ENCODE measurements around the gene TTBK1.
A peak's percentile ranks its signal among the peaks of the same experiment; 100 is the strongest.

TTBK1 gene

DNA sequence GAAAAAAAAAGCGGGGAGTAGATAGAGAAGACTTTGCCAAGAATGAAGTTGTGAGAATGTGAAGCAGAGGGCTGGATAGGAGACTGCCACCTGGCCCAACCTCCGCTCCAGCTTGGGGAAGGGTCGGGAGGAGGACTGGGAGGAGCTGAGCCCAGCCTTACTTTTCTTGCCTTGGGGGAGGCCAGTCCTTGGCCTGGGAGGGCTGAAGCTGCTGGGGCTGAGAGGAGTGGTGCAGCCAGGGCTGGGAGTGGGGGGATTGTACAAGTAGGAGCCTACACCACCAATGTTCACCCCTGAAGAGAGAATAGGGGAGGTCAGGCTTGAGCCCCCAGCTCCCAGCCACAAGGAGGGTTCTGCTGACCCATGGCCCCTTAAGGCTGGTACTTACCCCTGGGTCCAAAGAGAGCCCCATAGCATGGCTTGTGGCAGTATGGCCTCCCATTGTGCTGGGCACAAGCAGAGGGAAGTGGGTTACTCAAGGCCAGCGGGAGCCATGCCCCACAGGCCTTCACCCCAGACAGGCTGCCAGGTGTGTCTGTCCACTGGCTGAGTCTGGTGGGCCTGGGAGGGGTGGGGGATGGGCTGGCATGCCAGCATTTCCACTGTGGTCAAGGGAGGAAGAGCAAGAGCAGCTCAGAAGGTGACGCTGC is 64.3 kb downstream of the TTBK1 start:
- no peak for DNase-seq

DNA sequence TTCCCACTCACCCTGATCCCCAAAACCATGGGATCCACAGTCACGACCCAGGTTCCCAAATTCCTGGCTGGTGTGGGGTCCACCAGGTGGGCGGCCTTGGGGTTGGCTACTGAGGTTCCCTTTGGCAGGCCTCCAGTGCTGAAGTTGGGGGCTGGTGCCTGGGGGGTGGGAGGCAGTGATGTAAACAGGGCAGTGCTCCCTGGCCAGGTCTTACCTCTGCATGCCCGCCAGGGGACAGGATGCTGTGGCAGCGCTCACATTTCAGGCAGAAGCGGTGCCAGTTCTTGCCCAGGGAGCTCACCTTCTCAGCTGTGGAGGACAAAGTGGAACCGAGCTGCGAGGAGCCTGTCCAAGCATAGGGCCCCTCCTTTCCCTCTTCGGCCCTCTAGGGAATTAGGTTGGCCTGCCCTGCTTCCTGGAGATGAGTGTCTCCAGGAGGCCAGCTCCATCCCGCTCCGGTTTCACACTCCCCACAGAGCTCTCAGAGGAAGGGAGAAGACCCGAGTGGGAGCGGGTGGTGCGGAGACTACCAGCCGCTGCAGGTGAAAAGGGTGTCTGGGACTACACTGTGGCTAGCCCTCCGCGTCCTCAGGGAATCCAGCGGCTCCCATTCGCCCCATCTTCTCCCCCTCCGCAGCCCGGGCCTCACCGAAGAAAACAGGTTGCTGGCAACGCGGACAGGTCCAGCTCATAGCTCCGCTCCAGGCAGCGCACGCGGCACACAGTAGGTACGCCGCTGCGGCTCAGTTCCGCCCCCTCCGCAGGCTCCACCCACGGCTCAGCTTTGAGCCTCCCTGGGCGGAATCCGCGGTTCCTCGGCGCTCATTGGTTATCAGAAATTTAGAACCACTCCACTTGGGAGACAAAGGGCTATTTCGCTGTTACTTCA is 65.1 kb downstream of the TTBK1 start, which contains the start of gene CRIP3:
CRIP3 (minus strand) TSS at position 726 of the 889 bp plus-strand sequence; CDS start at position 692, 34 bp downstream.
- DNase-seq, result peak; percentile 56 to 69

DNA sequence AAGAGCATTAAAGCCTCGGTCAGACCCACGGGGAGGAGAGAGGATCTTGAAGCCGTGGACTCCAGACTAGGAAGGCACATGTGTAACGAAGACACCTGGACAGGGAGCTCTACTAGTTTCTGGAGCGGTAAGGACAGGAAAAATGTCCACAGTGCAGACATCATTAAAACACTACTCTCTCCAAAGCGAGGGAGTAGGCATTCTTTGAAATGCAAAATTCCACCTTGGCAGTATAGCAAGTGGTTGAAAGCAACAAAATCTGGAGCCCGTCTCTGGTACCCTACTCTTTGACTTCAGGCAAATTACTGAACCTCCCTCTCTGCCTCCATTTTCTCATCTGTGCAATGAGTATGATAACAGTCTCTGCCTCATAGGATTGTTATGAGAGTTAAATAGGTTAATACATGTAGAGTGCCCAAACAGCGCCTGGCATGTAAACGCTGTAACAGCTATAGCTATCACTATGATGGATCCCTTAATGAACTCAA is 65.8 kb downstream of the TTBK1 start:
- no peak for DNase-seq

DNA sequence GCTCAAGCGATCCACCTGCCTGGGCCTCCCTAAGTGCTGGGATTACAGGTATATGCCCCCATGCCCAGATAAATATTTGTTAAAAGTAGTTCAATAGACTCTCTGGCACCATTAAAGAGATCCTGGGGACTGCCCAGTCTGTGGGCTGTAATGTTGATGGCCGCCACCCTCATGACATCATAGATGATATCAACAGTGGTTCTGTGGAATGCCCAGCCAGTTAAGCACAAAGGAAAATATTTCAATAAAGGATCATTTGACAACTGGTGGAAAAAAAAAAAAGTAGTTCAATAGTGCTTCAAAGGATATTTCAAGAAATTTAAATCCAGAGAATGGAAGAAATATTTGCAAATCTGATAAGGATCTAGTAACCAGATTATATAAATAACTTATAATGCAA is 66.9 kb downstream of the TTBK1 start:
- DNase-seq, result no peak

DNA sequence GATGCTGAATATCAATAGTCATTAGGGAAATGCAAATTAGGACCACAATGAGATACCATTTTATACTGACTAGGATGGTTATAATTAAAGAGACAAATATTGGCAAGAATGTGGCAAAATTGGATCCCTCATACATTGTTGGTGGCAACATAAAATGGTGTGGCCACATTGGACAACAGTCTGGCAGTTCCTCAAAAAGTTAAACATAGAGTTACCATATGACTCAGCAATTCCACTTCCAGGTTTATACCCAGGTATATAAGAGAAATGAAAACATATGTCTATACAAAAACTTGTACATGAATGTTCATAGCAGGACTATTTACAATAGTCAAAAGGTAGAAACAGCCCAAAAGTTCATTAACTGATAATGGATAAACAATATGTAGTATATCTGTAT is 67.3 kb downstream of the TTBK1 start:
- no peak for DNase-seq

DNA sequence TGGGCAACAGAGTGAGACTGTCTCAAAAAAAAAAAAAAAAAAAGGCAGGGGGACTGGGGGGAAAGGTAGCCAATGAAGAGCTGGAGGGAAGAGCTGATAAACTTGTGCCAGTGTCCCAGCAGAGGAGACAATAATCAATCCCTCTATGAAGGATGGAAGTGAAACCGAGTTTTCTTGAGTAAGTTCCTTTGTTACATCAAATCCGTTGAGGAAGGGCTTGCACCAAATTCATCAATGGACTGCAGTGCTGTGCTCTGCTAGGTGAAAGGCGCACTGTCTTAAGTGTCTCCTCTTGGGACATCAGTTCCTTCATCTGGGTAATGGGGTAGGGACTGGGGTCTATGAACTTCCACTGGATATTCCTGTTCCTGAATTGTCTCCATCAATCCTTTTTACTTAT is 68.4 kb downstream of the TTBK1 start:
- no peak for DNase-seq

DNA sequence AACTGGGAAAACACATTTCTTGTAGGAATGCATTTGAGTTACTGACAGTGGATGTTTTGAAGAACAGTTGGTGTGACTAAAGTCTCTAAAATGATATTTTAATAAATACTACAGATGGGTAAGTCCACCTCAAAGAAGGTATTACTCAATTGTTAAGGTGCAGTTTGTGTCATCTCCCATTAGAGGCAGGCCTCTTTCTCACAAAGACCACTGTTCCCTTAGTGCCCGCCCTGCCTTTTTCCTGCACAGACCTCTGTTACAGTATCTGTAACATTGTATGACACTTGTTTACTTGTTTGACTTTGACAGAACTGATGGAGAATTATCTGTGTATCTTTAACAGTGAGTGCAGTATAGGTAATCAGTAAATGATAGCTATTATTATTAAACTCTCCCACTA is 70.5 kb downstream of the TTBK1 start:
- no peak for DNase-seq

DNA sequence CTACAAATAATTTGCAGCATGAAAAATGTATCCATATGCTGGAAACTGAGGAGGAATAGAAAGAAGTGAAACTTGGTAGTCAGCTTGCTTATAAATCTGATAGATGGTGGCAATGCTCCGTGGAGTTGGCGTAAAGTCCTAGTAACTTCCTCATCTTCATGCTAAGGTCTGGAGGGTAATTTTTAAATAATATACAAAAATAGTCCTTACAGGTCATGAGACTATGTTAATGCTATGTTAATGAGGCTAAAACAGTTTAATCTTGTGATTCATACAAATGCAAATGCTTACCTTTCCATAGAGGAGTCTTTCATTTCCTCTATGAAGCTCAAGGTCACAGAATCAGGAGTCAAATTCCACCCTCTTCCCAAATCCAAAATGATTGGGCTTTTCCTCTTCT is 74.7 kb downstream of the TTBK1 start:
- no peak for DNase-seq

DNA sequence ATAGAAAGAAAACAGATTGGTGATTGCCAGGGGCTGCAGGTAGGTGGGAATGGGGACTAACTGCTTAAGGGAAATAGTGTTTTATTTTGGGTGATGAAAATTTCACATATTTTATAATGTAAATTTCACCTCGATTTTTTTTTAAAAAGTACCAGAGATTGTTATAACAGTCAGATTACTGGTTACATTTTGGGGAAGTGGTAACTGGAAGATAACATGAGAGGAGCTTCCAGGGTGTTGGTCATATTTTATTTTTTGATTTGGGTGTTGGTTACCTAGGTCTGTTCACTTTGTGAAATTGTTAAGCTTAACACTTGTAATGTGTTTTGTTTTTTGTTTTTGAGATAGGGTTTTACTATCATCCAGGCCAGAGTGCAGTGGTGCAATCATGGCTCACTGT is 82.6 kb downstream of the TTBK1 start:
- DNase-seq, result no peak

DNA sequence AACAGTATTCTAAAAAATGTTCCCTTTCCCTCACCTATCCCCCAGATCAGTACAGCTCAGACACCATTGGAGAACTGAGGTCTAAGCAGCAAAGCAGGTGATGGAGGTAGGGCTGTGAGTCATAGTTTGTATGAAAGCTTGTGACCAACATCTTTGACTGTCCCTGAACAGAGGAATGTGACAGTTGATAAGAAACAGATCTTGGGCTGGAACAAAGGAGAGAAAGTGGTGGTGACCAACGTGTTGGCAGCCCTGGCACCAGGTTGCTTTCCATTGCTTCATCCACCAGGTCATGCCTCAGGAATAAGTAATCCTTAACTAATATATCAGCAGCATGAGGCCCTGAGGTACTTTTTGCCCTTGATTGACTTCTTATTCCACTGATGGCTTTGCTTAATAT is 85.2 kb downstream of the TTBK1 start:
- DNase-seq, result no peak

DNA sequence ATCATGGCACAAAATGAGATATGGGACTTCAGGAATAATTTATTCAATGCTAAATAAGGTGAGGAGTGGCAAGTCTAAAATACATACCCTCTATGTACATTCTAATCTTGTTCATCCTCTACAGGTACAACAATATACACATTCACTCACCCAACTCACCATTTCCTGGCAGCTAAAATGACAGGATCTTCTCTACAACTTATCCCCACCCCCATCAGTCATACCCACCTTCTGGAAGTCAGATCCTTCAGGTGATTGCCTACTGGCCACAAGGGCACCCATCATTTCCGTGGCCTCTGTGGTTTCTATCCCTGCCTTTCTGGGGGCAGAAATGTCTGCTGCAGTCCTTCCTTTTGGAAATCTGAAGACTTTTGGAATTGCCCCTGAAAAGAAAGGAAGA is 88.2 kb downstream of the TTBK1 start:
- peak in 1 of 2 experiments; percentile 4 for DNase-seq

DNA sequence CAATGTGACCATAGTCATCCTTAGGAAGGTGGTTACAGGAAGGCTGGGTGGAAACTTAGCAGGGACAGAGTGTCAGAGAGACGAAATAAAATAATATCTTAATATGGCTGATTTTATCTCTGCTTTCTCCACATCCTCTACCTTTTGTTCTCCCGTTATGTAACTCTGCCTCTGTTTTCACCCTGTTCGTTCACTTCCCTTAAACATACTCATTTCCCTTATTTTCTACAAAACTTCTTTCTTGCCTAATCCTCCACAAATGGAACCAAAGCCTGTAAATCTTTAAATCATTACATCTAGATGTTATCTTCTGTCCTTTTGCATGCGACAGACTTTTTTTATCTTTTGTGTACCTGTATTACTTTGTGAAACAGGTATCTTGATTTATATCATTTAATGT is 88.6 kb downstream of the TTBK1 start:
- DNase-seq, result no peak

DNA sequence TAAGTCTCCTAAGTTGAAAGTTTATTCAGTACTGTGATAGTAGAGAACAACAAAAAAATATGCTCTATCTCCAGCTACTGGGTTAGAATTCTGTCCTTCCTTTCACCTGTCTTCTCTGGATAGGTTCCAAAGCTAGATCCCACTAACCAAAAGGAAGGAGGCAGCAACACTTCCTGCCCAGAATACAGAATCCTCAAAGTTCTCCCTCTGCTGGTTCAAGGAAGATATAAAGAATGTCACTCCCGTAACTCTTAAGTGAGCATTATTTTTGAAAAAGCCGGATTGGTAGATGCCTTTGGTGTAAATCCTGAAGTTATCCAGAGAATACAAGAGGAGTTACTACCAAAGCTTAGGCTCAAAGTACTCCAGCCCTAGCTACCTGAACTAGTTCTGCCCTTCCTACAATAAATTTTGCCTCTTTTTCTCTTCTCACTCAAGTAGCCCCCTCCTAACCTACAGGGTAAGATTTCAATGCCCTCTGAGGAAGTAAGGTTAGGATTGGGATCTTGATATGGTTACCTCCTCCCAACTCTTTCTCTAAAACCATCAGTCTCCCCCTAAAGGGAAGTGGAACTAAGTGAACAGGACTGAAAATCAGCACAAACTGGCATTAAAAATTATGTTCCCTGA is 91.3 kb downstream of the TTBK1 start:
- DNase-seq, result no peak

DNA sequence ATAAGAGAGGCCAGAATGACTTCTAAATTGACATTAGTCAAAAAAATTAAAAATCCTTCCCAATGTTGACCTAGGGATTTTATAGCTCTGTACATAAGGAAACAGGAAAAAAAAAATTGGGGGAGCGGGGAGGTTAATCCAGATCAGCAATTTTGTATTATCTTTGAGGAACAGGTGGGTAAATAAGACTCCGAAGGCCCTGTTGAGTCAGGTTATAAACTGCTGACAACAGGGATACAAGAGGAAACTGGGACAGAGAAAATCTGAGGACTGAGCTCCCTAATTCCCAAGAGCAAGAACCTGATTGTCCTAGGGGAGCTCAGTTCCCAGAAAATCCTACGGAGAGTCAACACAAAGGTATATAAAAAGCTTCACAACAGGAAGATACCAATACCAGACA is 92.2 kb downstream of the TTBK1 start:
- DNase-seq, result no peak

DNA sequence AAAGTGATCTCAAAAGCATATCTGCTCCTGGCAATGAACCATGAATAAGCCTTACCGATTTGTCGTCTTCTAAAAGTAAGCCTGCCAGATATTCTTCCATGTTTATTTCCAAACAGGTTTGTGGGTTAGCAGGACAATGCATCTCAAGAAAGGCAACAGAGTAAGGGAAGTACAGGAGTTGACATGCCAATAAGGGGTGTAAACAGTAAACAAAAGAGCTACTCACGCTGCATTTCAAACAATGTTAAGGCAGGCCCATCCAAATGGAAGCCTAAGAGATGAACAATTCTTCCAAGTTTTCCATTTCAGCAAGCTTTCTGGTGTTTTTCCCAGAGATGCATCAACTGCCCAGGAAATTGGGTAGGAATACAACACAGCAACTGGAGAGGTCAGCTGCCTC is 93.1 kb downstream of the TTBK1 start:
- DNase-seq, result no peak

All from activated CD4-positive, alpha-beta T cell treated with anti-CD3 and anti-CD28 coated beads, Interleukin-2, amount 50 U/mL, for 48 hours (primary cell).